C4-2B (cell line): Measurements from ENCODE around the gene CNBD2.

Experiments
- H3K27ac ChIP-seq: fragments of 450-650 bp; 2 replicates; pipeline ENCODE4 v1.5.1; 2017
- CTCF ChIP-seq: fragments of 450-650 bp; conservative IDR thresholded peaks from 2 replicates; pipeline ENCODE4 v1.5.1; 2017; ENCODE audit warnings: mild to moderate bottlenecking
- ZFX ChIP-seq: fragments of 450-650 bp; IDR thresholded peaks from 2 replicates; pipeline ENCODE4 v1.6.1; 2017

CNBD2 gene

DNA sequence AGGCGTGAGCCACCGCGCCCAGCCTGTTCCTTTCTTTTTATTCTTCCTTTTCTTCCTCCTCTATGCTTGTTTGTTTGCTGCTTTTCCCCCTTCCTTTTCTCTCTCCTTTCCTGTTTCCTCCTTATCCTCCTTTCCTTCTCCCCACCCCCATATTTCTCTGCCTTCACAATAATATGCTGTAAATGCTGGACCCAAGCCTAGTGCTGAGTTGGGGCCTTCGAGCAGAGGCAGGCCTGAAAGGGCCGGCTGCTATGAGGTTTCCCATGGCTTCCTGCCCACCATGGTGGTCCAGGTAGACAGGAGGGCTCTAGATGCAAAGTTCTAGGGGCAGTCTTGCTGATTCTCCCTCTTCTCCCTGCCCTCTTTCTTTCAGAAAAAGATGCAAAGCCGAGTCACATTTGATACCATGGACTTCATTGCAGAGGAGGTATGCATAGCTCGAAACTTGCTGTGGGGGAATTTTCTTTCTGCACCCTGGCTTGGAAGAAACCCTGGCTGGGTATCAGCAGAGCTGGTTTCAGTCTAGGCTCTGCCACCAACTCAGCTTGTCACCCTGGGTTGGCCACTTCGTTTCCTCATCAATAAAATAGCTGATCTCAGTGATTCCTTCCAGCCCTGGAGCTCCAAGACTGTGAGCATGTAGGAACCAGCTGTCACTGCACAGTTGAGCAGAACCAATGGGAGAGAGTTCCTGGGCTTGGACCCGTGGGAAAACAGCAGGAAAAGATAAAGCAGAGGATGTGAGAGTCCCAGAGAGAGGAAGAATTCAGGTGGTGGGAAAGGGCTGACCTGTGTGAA is 7.4 kb downstream of the CNBD2 start:
- no peak overlapping the region for H3K27ac ChIP-seq
- no peak for TF ChIP-seq ZFX
- TF ChIP-seq CTCF: no peak

DNA sequence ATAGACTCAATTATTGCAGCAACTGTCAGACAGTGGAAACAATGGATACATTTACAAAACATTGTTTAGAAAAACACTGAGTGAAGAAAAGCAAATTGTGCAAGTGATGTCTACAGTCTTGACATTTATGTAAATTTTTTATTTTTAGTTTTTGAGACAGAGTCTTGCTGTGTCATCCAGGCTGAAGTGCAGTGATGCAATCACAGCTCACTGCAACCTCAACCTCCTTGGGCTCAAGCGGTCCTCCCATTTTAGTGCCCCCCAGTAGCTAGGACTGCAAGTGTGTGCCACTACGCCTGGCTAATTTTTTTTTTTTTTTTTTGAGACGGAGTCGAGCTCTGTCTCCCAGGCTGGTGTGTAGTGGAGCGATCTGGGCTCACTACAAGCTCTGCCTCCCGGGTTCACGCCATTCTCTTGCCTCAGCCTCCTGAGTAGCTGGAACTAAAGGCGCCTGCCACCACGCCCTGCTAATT is 9.7 kb downstream of the CNBD2 start:
- no peak for TF ChIP-seq ZFX
- no peak overlapping the region for H3K27ac ChIP-seq

- TF ChIP-seq CTCF (no peak), ZFX (no peak)
- H3K27ac ChIP-seq: no peak overlapping the region
These were observed 11.2 kb downstream of the CNBD2 start for GRCh38 chr20:35979544-35979943.

- TF ChIP-seq ZFX: no peak
- TF ChIP-seq CTCF: no peak
- no peak overlapping the region for H3K27ac ChIP-seq
These were observed 13.6 kb downstream of the CNBD2 start for GRCh38 chr20:35981969-35982368.

DNA sequence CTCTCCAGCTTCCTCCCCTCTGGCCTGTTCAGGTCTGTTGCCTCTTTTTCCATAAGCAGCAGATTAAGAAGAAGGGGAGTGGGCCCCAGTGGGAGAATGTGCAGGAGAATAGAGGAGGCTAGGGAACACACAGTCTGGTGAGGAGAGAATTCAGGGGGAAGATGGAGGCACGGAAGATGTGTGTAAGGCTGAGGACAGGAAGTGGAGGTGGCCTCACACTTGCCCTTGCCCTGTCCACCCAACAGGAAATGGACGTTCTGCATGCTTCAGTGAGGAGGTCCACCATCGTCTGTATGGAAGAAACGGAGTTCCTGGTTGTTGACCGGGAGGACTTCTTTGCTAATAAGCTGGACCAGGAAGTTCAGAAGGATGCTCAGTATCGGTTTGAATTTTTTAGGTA is 16.0 kb downstream of the CNBD2 start:
- no peak overlapping the region for H3K27ac ChIP-seq
- TF ChIP-seq ZFX: no peak
- TF ChIP-seq CTCF: no peak

- TF ChIP-seq ZFX (no peak), CTCF (no peak)
- no peak overlapping the region for H3K27ac ChIP-seq
These were observed 17.4 kb downstream of the CNBD2 start for GRCh38 chr20:35985806-35986205.

- TF ChIP-seq CTCF (no peak), ZFX (no peak)
These were observed 20.6 kb downstream of the CNBD2 start for GRCh38 chr20:35988910-35989463.

More at GRCh38 chr20:35988910-35989463, 20.6 kb downstream of the CNBD2 start:
- no peak overlapping the region for H3K27ac ChIP-seq
